GM18526 (cell line): Measurements from ENCODE around the gene DTD2.

Experiments
- POLR2A ChIP-seq: IDR thresholded peaks from 3 replicates; pipeline ENCODE4 v1.6.1; 2011; ENCODE audit not compliant: insufficient read length; ENCODE audit errors: extremely low read depth

Gene DTD2

DNA sequence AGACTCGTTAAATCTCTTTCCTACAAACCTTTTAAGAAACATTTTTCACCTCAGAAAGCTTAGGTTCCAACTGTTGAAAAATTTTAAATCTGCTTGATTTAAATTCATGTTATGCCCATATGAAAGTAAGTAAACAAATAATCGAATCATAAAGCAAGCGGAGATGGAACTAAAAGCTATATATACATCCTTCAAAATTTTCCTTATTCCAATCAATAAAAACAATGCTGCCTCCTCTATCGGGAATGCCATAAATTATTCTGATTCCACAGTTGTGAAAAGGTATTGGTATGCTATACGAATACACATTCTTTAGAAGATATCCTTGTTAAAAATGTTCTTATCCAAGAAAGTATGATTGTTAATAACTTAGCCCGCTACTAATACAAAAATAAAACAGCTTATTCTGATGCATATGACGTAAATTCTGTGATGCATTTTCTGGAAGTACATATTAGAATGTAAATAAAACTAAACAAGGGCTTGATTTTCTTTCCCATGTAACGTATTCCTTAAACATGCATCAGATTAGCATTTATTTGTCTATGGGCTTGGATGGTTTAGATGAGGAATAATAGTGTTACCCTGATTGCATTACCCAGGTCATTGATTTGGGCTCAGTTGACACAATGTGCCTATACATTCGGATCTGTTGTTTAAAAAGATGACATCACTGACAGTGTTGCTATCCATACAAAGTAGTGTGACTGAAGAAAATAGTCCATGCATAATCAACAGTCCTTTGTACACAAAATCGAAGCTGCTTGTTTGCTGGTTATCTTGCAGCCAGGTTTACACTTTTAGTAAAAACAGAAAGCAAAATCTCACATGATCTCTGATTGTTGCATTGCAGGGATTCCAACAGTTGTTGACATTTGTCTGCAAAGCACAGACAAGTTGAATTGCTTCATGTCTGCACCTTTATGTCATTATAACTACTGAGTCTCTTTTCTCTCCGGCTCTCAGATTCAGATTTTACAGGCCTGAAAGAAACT, 656 bp upstream of the DTD2 start:
- no peak for TF ChIP-seq POLR2A

DNA sequence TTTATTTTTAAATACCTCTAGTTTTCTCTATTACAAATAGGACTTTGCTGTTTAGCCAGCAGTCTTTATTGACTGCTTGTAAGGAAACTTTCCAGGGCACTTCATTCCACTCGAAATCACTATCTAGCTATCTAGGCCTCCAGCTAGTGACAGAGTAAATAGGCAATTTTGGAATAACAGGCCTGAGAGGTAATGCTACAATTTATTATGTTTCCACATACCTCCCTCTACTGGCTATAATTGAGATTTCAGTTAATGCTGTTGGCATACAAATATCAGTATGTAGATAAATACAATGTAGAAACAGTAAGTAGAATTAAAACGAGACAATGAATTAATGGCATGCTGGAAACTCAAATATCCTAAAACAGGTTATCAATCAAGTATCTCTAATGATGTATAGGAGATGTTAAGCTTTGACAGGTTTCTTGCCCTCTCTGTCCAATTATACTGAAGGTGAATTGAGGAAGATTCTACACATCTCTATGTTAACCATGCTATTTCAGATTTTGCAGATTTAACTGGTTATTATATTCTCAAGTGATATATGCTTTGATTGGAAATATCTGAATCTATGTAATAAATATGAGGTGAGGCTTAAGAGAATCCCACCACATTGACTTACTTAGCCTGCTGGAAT, 7.2 kb downstream of the DTD2 start:
- no peak for TF ChIP-seq POLR2A

DNA sequence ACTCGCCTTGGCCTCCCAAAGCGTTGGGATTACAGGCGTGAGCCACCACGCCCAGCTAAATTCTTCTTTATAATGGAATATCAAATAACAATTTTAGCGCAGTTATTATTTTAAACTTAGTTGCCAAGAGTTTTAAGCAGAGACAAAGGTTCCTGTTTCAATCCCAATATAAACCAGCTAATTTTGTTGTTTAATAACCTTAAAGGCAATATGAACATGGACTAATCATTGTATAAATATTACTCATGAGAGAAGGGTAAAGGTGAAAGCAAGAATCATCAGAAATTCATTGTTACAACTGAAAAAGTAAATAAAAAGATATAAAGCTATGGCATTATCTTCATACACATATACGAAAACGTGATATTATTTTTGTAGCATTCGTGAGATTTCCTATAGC, 8.2 kb downstream of the DTD2 start:
- TF ChIP-seq POLR2A, result no peak

DNA sequence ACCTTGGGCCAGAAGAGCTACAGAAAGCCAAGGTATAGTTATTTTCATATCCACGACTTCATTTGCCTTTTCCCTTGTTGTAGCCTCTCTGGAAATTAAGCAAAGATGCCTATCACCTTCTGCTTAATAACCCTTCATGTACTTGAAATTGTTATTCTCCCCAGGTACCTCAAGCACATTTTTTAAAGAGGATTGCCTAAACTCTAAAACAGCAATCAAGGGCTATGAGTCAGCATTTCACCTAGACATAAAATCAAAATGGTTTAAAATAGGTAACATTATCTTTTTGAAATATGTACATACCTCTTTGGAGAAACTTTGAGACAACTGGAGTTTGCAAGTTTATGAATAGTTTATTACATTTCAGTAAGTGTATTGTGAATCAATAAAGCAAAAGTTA, 11.6 kb downstream of the DTD2 start:
- TF ChIP-seq POLR2A, result no peak

DNA sequence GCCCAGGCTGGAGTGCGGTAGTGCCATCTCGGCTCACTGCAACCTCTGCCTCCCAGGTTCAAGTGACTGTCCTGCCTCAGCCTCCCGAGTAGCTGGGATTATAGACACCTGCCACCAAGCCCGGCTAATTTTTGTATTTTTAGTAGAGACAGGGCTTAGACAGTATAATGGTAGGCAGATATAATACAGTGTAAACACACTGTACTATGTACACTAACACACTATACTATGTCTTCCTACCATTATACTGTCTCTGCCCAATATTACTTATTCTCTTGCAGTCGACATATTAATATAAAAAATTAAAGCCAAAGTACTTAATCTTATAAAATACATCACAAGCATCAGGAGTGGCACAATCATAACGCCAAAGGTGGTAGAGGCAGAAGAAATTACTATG, 15.0 kb downstream of the DTD2 start:
- no peak for TF ChIP-seq POLR2A

DNA sequence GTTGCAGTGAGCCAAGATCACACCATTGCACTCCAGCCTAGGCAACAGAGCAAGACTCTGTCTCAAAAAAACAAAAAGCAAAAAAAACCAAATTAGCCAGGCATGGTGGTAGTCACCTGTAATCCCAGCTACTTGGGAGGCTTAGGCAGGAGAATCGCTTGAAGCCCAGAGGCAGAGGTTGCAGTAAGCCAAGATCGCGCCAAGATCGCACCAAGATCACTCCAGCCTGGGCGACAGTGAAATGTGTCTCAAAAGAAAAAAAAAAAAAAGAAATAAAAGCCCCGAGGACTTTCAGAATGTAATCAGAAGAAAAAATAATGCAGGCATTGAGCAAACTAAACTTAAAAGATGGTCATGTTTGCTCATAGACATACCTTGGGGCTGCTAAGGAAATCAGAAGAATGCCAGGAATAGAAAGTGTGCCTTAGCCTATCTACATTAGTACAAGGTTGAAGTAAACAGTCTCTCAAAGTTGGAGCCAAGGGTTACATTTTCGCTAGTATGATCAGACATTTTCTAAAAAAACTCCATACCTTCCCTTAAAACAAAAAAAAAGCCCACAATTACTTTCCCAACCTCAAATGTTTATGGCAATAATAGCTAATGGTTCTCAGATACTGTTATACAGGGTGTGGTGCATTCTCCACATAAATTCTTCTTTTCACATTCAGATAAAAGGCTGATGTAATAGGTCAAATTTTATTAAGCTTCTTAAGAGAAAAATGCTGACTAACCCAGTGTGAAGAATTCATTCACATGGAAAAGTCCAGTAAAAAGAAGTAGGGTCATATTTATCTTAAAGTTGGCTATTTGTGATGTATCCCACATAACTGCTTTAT, 15.8 kb downstream of the DTD2 start:
- TF ChIP-seq POLR2A, result no peak

DNA sequence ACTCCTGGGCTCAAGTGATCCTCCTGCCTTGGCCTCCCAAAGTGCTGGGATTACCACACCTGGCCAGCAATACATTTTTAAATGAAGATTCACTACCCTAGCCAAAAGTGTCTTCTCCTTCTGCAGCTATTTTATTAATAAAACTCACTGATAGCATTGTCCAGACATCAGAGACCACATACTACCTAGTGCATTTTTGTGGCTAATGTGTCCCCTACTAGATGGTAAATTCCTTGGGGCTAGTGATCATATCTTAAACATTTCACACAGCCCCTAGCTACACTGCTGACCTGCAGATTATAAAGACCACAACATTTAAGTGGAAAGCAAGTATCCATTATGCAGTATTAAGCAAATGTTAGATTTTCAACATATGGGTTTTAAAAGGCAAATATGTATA, 17.0 kb downstream of the DTD2 start:
- no peak for TF ChIP-seq POLR2A

DNA sequence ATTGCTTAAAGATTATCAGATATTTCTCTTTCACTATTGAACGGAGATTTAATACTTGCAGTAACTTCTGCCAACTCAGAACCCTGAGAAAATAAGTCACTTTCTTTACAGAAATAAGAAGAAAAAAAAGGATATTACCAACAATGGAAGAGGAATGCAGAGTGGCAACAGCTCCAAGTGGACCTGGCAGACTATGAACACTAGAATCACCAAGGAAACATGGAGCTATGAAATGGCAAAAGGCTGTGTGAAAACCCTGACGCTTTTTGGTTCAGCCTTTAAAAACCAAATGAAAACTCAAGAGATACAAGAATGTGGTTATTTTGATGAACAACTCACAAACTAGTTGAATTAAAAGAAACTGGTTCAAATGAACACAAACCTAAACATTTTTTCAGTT, 17.7 kb downstream of the DTD2 start:
- TF ChIP-seq POLR2A, result no peak

DNA sequence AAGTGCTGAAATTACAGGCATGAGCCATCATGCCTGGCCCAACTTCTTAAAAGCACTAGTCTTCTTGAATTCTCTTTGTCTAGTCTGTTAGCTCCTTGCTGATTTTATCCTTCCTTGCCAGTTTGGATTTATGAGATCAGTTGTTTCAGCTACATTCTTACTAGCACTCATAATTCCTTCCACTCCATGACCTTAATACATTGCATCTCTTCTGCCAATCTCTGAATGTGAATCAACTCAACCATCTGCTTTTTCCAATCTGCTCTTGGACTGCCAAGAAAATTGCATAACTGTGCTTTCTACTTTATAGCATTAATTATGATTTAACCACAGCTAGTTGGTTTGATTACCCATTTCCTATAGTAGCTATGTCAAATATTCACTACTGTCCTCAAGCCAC, 22.0 kb downstream of the DTD2 start:
- no peak for TF ChIP-seq POLR2A

DNA sequence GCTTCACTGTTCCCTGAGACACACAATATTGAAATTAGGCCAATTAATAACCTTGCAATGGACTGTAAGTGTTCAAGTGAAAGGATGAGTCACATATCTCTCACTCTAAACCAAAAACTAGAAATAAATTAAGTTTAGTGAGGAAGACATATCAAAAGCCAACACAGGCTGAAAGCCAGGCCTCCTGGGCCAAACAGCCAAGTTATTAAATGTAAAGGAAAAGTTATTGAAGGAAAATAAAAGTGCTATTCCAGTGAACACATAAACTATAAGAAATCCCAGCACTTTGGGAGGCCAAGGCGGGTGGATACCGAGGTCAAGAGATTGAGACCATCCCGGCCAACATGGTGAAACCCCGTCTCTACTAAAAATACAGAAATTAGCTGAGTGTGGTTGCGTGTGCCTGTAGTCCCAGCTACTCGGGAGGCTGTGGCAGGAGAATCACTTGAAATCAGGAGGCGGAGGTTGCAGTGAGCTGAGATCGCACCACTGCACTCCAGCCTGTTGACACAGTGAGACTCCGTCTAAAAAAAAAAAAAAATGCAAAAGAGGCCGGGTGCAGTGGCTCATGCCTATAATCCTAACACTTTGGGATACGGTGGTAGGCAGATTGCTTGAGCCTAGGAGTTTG, 26.6 kb downstream of the DTD2 start:
- TF ChIP-seq POLR2A, result no peak

DNA sequence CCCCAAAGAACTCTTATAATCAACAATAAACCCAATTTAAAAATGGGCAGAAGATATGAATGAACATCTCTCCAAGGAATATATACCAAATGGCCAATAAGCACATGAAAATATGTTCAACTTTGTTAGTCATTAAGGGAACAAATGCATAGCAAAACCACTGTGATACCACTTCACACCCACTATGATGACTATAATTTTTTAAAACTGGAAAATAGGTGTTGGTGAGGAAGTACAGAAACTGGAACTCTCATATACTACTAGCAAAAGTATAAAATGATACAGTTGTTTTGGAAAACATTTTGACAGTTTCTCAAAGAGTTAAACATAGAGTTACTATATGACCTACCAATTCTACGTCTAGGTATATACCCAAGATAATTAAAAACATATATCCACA, 27.5 kb downstream of the DTD2 start:
- TF ChIP-seq POLR2A, result no peak

DNA sequence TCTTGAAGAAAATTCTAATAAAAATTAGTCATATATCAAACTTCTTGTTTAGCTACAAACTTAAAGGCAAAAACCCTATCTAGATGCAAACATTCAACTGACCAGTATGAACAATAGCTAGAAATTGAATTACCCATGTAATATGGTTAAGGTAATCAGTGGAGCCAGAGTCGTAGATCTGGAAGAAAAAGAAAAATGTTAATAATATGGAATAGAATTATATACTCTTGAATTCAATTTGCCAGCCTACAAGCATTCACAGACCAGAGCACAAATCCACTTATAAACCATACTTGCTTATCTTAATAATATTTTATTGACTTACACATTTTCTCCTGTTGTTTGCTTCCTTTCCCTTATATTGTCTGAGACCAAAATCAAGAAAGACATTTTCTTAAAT, 29.3 kb downstream of the DTD2 start:
- TF ChIP-seq POLR2A, result no peak

DNA sequence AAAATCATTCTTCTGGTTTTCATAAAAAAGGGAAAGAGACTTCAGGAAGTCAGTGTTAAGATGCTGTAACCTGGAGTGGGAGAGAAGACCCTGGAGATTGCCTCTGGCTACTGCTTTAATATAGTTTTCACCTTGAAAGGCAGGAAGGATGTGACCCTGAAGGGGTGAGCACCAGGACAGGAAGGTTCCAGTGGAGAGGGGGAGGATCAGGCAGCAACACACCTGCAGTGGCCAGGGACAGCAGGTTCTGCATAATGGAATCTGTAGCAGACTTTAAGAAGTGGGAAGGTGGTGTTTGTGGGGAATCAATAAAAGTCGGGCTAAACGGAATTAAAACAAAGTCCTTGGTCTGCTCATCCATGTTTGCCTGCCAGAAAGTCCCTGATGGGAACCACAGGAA, 30.6 kb downstream of the DTD2 start:
- TF ChIP-seq POLR2A, result no peak

DNA sequence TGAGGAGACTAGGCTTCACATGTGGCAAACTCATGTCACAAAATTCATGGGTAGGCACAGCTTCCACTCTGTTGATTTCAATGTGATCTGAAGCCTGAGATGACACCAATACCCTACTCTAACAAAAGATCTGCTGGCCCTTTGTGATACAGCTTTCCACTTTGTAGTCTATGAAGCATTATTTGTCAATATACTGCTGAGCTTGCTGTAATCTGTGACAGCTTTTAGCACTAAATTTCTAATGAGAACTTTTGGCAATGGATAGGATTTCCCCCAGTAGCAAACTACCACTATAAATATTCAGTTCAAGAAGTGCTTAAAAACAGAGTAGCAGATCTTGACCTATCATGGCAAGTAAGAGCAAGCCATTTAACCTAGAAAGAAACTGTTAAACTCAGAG, 31.4 kb downstream of the DTD2 start:
- no peak for TF ChIP-seq POLR2A

DNA sequence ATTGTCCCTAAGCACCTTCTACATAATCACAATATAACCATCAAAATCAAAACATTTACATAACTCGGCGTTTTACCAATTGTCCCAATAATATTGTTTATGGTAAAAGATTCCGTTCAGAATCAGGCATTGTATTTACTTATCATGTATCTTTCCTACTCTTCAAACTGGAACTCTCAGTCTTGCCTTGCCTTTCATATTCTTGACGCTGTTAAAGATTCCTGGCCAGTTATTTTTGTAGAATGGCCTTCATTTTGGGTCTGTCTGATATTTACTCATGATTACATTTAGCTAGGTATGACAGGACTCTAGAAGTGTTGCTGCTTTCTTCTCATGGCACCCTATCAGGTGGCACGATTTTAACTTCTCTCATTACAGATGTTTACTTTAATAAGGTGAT, 36.1 kb downstream of the DTD2 start:
- TF ChIP-seq POLR2A, result no peak
